DMS153 (cell line): ENCODE data around the gene FGF14.
A peak's percentile ranks its signal among the peaks of the same experiment; 100 is the strongest.
"Not testable (repeated sequence)": the region's sequence is repeated elsewhere in the genome, so short reads cannot be mapped to it uniquely, and the experiment has no call there.

Source experiments
- DNase-seq: peaks from one replicate; lab custom pipeline; 2025; lab: John Stamatoyannopoulos, UW

The FGF14 gene

DNA sequence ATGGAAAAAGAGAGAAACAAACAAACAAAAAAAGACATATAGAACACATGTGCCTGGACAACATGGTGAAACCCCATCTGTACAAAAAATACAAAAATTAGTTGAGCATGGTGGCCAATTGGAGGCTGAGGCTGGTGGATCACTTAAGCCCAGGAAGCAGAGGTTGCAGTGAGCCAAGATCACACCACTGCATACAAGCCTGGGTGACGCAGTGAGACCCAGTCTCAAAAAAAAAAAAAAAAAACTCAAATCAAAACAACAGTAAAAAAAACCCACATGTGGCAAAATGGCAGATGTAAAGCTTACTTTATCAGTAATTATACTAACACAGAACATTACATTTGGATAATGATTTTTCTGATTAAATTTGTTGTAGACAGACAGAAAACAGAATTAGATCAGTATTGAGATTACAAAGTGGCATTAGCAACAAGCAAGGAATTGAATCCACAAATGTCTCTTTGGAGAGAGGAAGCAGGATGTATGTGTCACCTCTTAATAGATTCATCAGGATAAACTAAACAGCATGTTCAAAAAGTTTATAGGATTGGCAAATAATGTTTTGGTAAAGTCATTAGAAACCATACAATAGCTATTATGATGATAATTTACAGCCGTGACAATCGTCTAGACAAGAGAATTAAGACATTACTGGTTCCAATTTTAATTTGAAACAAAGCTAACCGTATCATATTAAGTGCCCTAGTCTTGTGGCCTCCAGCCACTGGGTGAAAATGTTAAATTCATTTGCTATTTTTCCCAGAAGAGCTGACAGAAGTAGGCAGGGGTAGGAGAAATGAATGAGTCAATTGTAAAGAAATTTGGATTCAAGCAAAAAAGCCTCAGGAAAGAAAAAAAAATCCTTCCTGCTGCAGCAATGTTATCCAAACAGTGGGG, 206.0 kb downstream of the FGF14 start:
- DNase-seq: peak; percentile 57

DNA sequence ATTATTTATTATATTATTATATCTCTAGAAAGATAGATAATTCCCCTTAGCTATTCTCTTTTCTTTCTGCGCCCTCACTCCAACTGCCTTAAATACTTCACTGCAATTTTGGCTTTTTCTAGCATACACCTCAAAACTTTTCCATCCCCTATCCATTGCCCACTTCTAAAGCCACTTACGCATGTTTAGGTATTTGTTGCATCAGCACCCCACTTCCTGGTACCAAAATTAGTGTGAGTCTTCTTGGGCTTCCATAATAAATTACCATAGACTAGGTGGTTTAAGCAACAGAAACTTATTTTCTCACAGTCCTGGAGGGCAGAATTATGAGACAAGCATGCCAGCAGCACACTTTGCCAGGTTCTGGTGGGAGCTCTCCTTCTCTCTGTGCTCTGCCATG, 209.0 kb downstream of the FGF14 start:
- DNase-seq: no peak

GRCh38 chr13:102191951-102192502, 209.8 kb downstream of the FGF14 start:
- no peak for DNase-seq

GRCh38 chr13:102190930-102191329, 210.9 kb downstream of the FGF14 start:
- peak; percentile 60 for DNase-seq

- no peak for DNase-seq
Measured at GRCh38 chr13:102187313-102187712, 214.5 kb downstream of the FGF14 start.

DNA sequence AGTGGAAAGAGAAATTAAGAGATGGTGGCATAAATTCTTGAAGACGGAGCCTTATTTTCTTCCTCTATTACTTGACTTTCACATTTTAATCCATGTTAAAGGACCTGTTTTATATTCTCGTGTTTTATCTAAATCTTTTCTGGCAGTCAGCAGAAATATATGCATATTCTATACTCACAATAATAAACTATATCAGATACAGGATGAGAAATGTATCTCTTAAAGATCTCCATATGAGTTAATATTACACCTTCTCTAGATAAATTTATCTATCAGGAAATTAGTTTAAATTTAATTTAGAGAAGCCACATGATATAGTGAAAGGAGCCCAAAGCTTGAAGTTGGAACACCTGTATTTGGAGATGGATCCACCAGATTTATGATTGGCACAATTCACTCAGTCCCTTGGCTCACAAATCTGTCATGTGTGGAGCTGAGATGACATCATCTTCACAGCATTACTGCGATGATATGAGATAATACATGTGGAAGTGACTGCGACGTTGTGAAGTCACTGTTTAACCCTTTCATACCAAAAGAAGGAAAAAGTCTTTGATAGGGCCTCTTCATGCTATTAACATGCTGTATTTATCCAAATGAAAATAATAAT, 216.4 kb downstream of the FGF14 start:
- DNase-seq: no peak

DNA sequence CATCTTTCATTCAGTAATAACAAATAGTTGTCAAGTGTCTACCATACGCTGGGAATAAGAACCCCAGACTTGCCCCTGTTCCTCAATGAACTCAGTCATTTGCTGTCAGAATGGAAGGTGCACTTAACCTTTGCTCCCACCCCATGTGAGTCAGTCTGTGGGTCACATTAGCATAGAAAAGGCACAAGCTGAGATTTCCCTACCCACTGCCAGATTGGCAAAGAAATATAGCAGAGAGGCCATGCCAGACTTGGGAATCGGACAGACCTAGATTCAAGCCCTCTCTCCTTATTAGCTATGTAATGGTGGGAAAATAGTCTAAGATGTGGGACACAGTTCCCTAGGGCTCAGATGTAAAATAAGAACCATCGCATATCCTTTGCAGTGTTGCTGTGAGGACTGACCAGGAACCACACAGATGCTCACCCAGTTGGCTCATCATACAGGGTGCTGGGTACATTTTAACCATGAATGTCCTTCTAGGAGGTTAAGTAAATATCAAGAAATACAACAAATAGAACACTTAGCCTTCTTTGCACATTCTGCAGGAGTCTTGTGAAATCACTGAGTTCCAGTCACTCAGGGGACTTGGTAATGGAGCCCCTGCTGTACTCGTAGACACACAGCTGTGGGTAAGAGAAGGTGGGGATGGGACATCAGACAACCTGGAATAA, 218.2 kb downstream of the FGF14 start:
- DNase-seq: no peak

DNA sequence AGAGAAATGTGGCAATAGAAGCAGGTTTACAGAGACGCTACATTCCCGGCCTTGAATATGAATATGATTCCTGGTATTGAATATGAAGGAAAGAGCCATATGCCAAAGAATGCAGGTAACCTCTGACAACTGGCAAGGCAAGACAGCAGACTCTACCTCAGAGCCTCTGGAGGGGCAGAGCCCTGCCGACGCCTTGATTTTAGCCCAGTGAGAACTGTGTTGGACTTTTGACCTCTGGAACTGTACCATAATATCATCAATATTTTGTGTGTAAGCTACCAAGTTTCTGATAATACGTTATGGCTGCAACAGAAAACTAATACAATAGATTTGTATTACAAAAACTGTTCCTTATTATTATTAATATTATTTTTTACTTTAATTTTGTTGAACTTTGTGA, 219.7 kb downstream of the FGF14 start:
- no peak for DNase-seq

GRCh38 chr13:102177431-102177830, 224.4 kb downstream of the FGF14 start:
- no peak for DNase-seq

DNA sequence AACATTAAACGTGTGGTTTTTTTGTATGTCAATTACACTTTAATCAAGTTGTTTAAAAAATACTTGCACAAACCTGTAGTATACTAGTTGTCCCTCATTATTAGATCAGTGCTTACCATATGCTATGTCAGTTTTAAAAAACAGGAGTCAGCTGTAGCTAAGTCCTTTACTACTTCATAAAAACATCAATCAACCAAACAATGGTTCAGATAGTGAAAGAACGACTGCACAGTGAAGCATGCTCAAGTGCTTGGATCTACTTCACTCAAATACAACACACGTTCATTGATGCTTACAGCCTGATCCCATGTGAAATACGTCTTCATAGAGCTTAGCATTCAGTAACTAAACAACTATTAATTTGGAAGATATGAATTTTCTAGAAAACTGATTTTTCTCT, 225.0 kb downstream of the FGF14 start:
- DNase-seq: peak; percentile 88

- no peak for DNase-seq
Measured at GRCh38 chr13:102172406-102172805, 229.4 kb downstream of the FGF14 start.

- DNase-seq: no peak
Measured at GRCh38 chr13:102170305-102170704, 231.5 kb downstream of the FGF14 start.

- DNase-seq: no peak
Measured at GRCh38 chr13:102169471-102170015, 232.3 kb downstream of the FGF14 start.

- DNase-seq: no peak
Measured at GRCh38 chr13:102152790-102153189, 249.1 kb downstream of the FGF14 start.

- no peak for DNase-seq
Measured at GRCh38 chr13:102147353-102147752, 254.5 kb downstream of the FGF14 start.

DNA sequence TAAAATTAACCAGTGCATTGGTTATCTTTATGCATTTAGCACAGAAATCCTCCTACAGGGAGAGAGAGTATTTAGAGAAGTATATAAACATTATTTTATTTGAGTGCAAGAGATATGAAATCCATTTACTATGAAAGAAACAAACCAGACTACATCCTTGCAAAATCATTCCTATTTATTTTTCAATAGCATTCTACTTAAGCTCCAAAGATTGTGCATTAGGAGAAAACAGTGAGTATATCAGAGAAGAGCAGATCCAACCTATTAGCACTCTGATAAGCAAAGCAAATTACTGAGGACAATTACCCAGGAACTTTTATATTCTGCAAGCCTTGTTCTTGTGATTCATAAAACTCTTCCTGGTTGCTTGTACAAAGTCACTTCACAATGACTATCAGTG, 256.1 kb downstream of the FGF14 start:
- no peak for DNase-seq

GRCh38 chr13:102142473-102142826, 259.4 kb downstream of the FGF14 start:
- DNase-seq: no peak

DNA sequence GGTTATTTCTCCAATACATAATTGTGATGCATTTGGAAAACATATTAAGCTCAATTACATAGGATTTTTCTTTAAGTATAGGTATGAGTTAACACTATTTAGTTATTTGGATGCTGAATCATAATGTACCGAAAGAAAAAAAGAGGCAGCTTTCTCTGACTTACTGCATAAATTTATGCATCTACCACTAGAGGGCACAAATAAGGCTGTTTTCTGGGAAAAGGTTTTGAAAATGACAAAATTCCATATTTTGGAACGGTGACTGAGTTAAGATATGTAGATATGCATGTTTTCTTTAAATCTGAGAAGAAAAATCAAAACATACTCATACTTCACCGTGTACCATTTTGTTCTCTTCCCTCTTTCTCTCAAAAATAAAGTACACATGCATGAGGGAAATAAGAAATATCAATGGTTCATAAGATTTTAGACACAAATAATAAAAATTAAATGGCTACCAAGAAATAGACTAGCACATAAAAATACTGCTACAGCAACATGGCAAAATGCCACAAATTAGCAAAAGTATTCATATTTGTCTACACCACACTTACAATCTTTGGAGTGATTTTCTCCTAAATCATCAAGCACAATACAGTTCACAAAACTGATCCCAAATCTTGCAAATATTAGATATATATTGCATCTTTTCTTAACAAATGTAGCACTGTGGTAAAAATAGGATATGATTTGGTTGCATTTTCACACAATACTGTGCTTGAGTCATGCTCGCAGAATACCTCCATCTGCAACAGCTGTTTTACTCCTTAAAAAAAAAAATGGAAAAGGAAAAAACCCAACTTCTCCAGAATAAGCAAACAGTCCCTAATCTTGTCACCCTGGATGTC, 260.0 kb downstream of the FGF14 start:
- DNase-seq: no peak

DNA sequence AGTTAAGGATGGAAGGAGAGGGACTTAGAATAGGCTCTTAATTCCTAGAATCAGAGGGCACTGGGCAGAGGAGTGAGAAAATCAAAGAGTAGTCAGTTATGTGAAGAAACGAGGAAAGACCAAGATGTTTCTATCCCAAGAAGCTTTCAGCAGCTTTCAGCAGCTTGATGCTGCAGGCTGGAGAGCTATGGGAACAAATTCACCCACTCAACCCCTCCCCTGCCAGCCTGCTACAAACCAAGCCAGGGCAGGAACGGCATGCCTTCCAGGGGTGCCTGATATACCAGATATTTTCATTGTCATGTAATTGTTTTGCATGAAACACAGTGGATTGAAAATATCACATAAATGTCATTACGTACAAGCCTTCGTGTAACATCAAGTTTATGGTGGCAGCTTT, 262.2 kb downstream of the FGF14 start:
- no peak for DNase-seq

DNA sequence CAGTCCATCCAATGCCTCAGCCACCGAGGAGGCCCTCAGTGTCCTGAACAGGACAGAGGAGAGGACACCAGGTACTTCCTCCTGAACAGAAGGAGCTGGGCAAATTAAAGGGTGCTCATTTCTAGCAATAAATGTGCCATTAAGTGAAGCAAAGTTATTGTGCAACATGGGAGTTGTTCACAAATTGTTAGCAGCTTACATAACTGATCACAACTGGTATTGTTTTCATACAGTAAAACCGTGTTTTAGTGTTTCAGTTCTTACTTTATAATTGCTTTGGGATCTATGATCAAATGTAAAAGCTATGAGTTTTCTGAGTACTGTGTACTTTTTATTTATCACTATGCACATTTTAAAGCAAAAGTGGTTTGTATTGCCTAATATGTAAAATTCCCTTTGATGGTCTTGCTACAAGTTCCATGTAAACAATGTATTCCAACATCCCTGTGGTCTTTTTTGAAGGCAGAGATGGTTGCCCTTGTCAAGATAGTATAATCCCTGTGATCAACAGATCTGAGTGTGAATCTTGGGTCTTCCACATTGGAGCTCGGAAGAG, 263.1 kb downstream of the FGF14 start:
- DNase-seq: no peak

DNA sequence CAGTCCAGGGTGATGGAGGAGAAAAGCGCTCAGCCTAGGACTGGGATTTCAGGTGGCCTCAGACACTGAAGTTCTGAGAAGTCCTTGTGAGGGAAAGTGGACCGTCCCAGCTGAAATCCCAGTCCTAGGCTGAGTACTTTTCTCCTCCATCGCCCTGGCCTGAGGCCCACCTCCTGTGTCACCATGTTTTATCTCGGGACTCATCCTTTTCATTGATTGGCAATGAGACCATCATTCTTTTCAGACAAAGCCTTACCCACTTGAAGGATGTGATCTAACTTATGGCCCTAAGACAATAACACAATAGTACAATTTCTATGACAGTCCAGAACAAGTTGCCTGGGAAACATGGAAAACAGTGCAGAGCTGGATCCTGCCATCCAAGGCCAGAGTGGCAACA, 263.9 kb downstream of the FGF14 start:
- DNase-seq: not testable (repeated sequence)
